Uterus (tissue), 4 donors: ENCODE data around the gene ZNF107. TPM values are rescaled to one million over a fixed set of nuclear protein-coding genes. Genes with fewer than 3 reads are reported as not detected.
"Not testable (repeated sequence)": the region's sequence is repeated elsewhere in the genome, so short reads cannot be mapped to it uniquely, and the experiment has no call there.

Source experiments
- DNase-seq, 2 donors: peaks; one replicate each; pipeline ENCODE4 v3.0.0-alpha.2; 2019 to 2020
- H3K27ac ChIP-seq, 2 donors: fragments of 200-600 bp; sonication (generic); 1 replicate in 1 of 2; 2 replicates in 1 of 2; pipeline ENCODE4 v1.5.1; 2016 to 2018
- H3K27me3 ChIP-seq, 2 donors: fragments of 200-600 bp; sonication (generic); one replicate each; pipeline ENCODE4 v1.5.1; 2018 to 2019; ENCODE audit warnings: control low read depth in 1 of 2
- H3K36me3 ChIP-seq, 2 donors: fragments of 200-600 bp; sonication (generic); one replicate each; pipeline ENCODE4 v1.5.1; 2019; ENCODE audit warnings: control low read depth in 1 of 2
- H3K4me1 ChIP-seq, 2 donors: fragments of 200-600 bp; sonication (generic); one replicate each; pipeline ENCODE4 v1.5.1; 2018 to 2019; ENCODE audit warnings: control low read depth in 1 of 2
- H3K4me3 ChIP-seq, 2 donors: fragments of 200-600 bp; sonication (generic); 1 replicate in 1 of 2; 2 replicates in 1 of 2; pipeline ENCODE4 v1.5.1; 2018 to 2019; ENCODE audit warnings: mild to moderate bottlenecking in 1 of 2
- H3K9me3 ChIP-seq, 2 donors: fragments of 200-600 bp; sonication (generic); one replicate each; pipeline ENCODE4 v1.5.1; 2019; ENCODE audit warnings: control low read depth in 1 of 2
- CTCF ChIP-seq, 4 experiments: fragments of 200-600 bp in 2 of 4; fragments of 450-650 bp in 2 of 4; sonication (generic) in 2 of 4; IDR thresholded peaks; one replicate each; pipeline ENCODE4 v1.5.1; 2016 to 2019; ENCODE audit warnings: antibody characterized with exemption in 4 of 4, mild to moderate bottlenecking in 2 of 4, moderate library complexity in 1 of 4
- POLR2A ChIP-seq, 2 donors: fragments of 450-650 bp; IDR thresholded peaks; one replicate each; pipeline ENCODE4 v1.6.1; 2016; ENCODE audit warnings: antibody characterized with exemption in 2 of 2, mild to moderate bottlenecking in 1 of 2, moderate library complexity in 1 of 2
- intact Hi-C: fragments of 100-400 bp; cut with DNase I; formaldehyde crosslinking; loops from one replicate; pipeline ENCODE4 v1.15.1; 2023; ENCODE audit warnings: low total_unique reads
- total RNA-seq, 4 donors: library from RNA; depleted of rRNA in 3 of 4; stranded (reverse); fragments of >200 nt in 3 of 4; gene quantifications; one replicate each; pipeline versions ENCODE4 v1.1.0 to v1.2.4, GENCODE V29; 2014 to 2023
- donor health status: DM: yes; HTN: yes; CAD: no.

Gene ZNF107
- total RNA-seq, 4 donors from 2014 or later = 1.8 to 17.1 (median 7.2) TPM

- H3K27ac ChIP-seq = no peak overlapping the region
- TF ChIP-seq CTCF (IDR thresholded peaks at IDR 0.05) (no peak), POLR2A (IDR thresholded peaks at IDR 0.05) (no peak)
- no peaks in the 10 kb centered on the region for H3K27me3 ChIP-seq
These were observed 67.8 kb downstream of the ZNF107 start for GRCh38 chr7:64733550-64734240.

GRCh38 chr7:64736575-64736974, 70.6 kb downstream of the ZNF107 start:
- intact Hi-C loops = no loop called here
- H3K4me1 ChIP-seq = no peaks in the 10 kb centered on the region
- H3K4me3 ChIP-seq = no peak overlapping the region
- H3K27ac ChIP-seq = no peak overlapping the region
- TF ChIP-seq POLR2A (IDR thresholded peaks at IDR 0.05) (no peak), CTCF (IDR thresholded peaks at IDR 0.05) (no peak)
- no peaks in the 10 kb centered on the region for H3K36me3 ChIP-seq
- no peaks in the 10 kb centered on the region for H3K9me3 ChIP-seq
- DNase-seq = no peak
- H3K27me3 ChIP-seq = no peaks in the 10 kb centered on the region

More at GRCh38 chr7:64733550-64734240, 67.8 kb downstream of the ZNF107 start:
- peaks cover 0 to 4% of the 10 kb centered on the region in 2 donors for H3K9me3 ChIP-seq
- no peaks in the 10 kb centered on the region for H3K4me1 ChIP-seq
- DNase-seq = no peak
- H3K36me3 ChIP-seq = no peaks in the 10 kb centered on the region
- no peak overlapping the region for H3K4me3 ChIP-seq
- intact Hi-C loops = no loop called here

GRCh38 chr7:64738403-64738802, 72.5 kb downstream of the ZNF107 start:
- H3K9me3 ChIP-seq, intact Hi-C loops, DNase-seq, H3K4me3 ChIP-seq, H3K27ac ChIP-seq, H3K36me3 ChIP-seq, H3K27me3 ChIP-seq, H3K4me1 ChIP-seq: not testable (repeated sequence)

- H3K4me3 ChIP-seq, H3K36me3 ChIP-seq, H3K9me3 ChIP-seq, H3K4me1 ChIP-seq, DNase-seq, H3K27ac ChIP-seq, intact Hi-C loops, H3K27me3 ChIP-seq: not testable (repeated sequence)
These were observed 73.0 kb downstream of the ZNF107 start for GRCh38 chr7:64738953-64739352.

- no peaks in the 10 kb centered on the region for H3K27me3 ChIP-seq
- TF ChIP-seq POLR2A (IDR thresholded peaks at IDR 0.05) (no peak), CTCF (IDR thresholded peaks at IDR 0.05) (no peak)
- H3K9me3 ChIP-seq = no peaks in the 10 kb centered on the region
- intact Hi-C loops = no loop called here
- H3K4me3 ChIP-seq = no peak overlapping the region
- no peak for DNase-seq
- no peaks in the 10 kb centered on the region for H3K4me1 ChIP-seq
- H3K27ac ChIP-seq = no peak overlapping the region
- H3K36me3 ChIP-seq = no peaks in the 10 kb centered on the region
These were observed 78.7 kb downstream of the ZNF107 start for GRCh38 chr7:64744680-64745079.

- Histone ChIP-seq H3K4me3 (no peak overlapping the region), H3K27ac (no peak overlapping the region), H3K4me1 (no peaks in the 10 kb centered on the region), H3K36me3 (no peaks in the 10 kb centered on the region), H3K9me3 (no peaks in the 10 kb centered on the region), H3K27me3 (no peaks in the 10 kb centered on the region)
- TF ChIP-seq POLR2A (IDR thresholded peaks at IDR 0.05) (no peak), CTCF (IDR thresholded peaks at IDR 0.05) (no peak)
- DNase-seq = no peak
- intact Hi-C loops = no loop called here
These were observed 81.9 kb downstream of the ZNF107 start for GRCh38 chr7:64747802-64748201.
